Esophagus mucosa (tissue), 1 donor: ENCODE measurements around the gene FOCAD. TPM values are rescaled to one million over a fixed set of nuclear protein-coding genes. Genes with fewer than 3 reads are reported as not detected.
"Not testable (repeated sequence)": the region's sequence is repeated elsewhere in the genome, so short reads cannot be mapped to it uniquely, and the experiment has no call there.

Experiments
- ATAC-seq: fragments of 200-7000 bp; cut with Tn5 transposase; one replicate; pipeline ENCODE4 v1.9.1; 2020
- total RNA-seq: library from RNA; stranded (reverse); gene quantifications from one replicate; pipeline ENCODE4 v1.2.4, GENCODE V29; 2023
- donor health status: DM: yes; HTN: yes; CAD: no.

Gene FOCAD, protein sequence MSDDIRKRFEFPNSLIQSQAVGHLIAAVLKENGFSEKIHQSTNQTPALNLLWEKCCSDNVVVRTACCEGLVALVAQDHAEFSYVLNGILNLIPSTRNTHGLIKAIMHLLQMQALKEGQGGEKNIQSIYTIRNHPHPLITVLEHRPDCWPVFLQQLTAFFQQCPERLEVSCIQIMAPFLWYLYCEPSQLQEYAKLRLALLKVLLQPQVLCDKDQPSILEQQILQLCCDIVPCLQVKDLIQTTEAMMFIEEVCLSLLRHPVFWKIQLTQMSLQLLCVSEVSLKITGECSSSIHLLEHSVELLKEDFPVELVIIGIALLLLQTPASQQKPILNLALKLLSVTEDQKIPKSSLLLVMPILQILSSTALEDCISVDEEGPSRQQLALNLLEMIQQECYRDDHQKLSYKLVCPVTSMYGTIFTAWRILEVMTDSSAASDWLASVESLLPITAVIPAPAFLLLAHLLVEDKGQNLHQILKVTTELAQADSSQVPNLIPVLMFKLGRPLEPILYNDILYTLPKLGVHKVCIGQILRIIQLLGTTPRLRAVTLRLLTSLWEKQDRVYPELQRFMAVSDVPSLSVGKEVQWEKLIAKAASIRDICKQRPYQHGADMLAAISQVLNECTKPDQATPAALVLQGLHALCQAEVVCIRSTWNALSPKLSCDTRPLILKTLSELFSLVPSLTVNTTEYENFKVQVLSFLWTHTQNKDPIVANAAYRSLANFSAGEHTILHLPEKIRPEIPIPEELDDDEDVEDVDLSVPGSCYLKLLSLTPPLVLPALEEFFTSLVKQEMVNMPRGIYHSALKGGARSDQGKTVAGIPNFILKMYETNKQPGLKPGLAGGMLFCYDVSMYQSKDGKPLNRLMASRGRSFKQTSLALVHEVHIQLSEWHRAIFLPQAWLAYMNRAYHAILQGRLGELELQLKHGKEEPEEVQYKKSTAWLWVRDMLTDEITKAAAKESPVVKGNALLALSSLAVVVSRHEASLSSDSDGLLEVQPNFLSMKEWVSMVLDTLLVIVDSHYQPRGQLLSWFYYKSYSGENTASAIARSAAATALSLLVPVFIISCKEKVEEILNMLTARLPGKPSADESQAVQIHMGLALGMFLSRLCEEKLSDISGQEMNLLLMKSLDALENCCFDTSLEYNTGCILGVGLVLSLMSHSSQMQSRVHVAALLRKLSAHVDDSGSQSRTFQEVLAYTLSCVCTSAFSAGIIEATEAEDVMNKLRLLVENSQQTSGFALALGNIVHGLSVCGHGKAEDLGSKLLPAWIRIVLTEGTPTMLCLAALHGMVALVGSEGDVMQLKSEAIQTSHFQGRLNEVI (N-terminal part only)
- total RNA-seq: 17.1 TPM

DNA sequence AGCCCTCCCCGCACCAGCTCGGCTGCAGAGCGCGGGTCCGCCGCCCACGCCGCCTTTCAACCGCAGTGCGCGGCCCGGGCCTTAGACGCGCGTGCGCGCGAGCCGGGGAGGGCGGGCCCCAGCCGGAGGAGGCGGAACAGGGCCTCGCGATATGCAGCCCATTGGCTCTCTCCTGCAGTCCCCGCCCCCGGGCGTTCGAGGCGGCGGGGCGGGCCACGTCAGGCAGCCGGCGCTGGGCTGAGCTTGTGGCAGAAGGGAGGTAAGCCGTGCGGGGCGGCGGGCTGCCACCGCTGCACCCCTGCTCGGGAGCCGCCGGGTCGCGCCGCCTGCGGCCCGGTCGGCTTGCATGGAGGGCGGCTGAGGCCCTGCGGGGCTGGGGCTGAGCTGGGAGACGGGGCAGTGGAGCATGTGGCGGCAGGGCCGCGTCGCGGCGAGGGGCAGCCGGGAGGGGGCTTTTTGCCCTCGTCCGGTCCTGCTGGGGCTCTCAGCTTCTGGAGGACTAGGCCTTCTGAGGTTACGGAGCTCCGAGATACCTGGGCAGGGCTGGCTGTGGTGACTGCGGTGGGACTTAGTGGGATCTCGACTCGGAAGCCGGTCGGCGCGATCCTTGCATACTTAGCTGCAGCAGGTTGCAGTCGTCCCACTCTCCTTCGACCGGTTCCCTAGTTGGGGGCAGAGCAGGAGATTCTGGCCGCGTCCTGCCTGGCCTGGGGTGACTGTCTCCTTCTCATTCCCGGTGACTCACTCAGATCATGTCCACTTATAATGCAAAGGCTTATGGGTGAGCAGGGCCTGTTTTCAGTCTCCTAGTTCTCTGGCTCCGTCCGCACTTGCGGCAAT is at the start of gene FOCAD:
Gene FOCAD, plus strand, starts transcription at position 225 of the 840 bp plus-strand sequence. CDS start 31,095 bp downstream, outside the sequence.
- ATAC-seq: peak; percentile 100

DNA sequence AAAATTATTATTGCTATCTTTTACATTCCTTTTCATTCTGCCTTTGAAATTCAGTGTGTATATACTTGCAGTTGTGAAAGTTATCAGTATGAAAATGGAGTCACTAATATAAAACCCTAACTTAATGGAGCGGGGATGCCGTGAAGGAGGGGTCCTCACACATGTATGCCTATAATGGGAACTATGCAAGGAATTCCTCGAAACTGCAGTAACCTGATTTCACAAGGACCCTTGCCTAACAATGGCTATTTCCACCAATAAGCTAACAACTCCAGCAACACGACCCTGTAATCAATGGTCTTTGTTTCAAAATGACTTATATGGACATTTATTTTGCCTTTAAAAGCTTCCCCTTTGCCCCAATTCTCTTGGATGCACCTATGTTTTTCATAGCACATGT is 49.2 kb upstream of the FOCAD start:
- ATAC-seq: no peak

DNA sequence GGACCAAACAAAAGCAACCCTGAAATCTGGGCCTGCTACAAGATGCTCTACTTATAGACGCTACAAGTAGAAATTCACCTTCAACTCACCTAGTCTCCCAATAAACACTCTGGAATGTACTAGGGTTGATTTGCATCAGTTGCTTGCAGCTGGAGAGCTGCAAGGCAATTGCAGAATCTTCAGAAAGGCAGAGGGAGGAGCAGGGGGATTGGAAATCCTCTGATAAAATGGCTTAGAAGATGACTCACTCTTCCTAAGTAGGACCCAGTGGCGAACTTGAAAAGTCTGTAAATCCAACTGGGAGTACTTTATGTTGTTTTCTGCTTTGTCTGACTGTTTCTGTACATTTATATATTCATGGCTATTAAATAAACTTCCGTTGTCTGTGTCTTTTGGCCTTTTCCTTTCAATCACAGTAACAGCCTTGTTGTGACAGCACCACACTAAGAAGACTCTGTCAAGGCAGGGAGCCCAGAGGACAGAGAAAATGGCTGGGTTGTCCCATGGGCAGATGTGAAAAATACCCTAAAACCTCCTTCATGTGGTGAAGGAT is 47.1 kb upstream of the FOCAD start:
- no peak for ATAC-seq

DNA sequence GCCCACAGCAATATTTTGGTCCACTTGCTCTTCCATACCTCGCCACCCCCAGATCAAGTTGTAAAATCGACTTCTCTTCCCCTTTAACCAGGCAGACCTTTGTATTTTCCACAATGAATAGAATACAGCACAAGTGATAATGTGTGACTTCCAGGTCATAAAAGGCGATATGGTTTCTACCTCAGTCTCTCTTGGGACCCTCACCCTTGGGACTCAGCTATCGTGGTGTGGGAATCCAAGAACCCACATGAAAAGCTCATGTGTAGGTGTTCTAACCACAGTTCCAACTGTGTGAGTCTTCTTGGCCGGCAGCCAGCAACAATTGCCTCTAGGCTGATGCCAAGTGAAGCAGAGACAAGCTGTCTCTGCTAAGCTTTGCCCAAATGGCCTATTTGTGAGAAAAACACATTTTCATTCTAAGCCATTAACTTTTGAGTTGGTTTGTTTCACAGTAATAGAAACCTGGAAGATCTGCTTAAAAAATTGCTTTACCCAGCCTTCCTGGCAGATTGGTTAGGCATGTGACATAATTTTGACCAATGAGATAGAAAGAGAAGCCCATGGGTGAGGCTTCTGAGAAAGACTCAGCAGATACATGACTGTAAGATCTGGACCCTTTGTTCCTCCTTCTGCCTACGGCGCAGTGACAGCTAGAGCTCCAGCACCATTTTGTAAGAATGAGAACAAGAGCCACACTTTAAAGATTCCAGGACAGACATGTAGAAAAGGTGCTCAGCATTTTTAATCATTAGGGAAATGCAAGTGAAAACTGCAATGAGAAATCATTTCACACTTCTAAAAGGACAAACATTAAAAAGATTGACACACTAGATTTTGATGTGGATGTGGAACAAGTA is 43.5 kb upstream of the FOCAD start:
- ATAC-seq: peak; percentile 45

DNA sequence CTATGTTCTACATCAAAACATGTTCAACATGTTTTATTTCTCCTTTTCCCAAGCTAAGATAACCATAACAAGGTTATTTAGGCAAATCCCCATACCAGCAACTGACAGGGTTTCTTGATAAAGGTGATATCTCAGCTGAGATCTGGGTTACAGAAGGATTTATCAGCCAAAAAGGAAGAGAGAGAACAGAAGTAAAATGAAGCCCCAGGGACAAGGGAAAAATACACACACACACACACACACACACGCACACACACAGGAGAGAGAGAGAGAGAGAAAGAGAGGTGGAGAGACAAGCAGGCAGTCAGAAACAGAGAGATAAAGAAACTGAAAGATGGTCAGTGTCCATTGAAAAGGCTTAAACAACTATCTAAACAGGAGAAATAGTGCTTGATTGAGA is 42.0 kb upstream of the FOCAD start:
- ATAC-seq: no peak

DNA sequence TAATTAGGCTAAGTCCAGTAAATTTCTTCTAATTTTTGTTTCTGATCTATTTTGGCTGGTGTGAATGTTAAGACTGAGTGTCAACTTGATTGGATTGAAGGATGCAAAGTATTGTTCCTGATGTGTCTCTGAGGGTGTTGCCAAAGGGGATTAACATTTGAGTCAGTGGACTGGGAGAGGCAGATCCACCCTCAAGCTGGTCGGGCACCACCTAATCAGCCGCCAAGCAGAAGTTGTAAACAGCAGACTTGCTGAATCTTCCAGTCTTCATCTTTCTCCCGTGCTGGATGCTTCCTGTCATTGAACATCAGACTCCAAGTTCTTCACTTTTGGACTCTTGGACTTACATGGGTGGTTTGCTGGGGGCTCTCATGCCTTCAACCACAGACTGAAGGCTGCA is 40.4 kb upstream of the FOCAD start:
- no peak for ATAC-seq

DNA sequence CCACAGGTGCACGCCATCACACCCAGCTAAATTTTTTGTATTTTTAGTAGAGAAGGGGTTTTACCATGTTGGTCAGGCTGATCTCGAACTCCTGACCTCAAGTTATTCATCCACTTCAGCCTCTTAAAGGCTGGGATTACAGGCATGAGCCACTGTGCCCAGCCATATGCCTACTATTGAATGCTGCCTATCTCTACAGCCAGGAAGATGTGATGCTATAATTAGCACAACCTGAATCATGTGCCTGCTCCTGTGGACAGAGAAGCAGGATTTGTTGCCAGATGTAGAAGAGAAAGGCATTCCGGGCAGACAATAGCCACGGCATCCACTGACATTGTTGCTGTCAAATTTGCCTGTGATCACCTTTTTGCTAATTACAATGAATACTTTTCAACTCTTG is 37.4 kb upstream of the FOCAD start:
- ATAC-seq: no peak

DNA sequence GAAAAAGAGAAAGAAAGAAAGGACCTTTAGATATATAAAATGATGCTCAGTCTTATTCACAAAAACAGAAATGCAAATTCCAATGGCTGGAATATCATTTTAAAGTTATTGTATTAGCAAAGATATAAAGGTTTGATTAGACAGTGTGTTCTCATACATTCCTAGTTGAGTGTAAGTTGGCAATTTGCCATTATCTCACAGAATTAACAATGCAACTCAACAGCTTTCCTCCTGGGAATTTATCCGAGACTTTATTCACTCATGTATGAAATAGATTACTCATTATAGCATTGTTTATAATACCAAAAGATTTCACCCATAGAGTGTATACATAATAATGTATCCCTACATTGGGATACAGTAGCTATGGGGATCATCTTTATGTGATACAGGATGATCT is 34.7 kb upstream of the FOCAD start:
- ATAC-seq: no peak

DNA sequence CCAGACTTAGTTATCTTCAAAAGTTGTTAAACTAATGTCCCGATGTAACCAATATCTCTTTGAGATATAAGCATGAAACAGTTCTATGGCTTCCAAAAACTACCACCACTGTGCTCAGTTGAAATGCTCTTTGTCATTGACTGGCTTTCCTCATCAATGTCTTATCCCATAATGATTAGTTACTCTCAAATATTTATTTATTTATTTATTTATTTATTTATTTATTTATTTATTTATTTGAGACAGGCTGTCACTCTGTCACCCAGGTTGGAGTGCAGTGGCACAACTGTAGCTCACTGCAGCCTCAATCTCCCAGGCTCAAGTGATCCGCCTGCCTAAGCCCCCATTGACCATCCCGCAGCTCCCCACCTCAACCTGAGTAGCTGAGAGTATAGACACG is 33.7 kb upstream of the FOCAD start:
- no peak for ATAC-seq

DNA sequence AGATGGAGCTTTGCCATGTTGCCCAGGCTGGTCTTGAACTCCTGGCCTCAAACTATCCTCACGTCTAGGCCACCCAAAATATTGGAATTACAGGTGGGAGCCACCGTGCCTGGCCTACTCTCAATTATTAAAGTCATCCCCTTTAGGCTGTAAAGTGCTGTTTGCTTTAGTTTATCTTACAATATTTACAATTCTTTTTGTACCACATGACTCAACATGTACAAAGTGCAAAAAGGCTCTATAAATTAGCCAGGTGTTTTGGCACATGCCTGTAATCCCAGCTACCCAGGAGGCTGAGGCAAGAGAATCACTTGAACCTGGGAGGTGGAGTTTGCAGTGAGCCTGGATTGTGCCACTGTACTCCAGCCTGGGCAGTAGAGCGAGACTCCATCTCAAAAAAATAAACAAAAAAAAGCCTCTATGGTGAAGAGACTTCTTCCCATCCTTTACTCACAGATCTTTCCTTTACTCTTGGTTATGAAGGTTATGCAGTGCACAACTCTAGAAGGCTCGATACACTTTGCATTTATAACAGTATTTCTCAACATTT is 33.2 kb upstream of the FOCAD start:
- no peak for ATAC-seq

DNA sequence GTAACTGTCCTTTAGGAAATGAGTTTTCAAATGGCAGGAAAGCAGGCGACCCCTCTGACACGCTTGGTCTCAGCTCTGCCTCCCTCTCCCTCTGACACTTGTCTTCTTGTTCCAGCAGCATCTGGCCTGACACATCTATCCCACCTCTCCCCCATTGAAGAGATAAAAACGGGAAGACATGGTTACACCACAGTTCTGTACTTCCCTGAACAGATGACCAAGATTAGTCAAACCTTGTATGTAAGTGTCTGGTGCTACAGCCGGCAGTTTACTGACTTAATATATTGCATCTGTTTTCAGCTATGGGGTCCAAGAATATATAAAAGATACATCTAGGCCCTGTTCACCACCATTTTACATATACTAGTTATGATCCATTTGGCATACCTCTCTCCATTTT is 32.1 kb upstream of the FOCAD start:
- no peak for ATAC-seq

DNA sequence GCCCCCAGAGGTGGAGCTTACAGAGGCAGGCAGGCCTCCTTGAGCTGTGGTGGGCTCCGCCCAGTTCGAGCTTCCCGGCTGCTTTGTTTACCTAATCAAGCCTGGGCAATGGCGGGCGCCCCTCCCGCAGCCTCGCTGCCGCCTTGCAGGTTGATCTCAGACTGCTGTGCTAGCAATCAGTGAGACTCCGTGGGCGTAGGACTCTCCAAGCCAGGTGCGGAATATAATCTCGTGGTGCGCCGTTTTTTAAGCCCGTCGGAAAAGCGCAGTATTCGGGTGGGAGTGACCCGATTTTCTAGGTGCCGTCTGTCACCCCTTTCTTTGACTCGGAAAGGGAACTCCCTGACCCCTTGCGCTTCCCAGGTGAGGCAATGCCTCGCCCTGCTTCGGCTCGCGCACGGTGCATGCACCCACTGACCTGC is 25.8 kb upstream of the FOCAD start:
- ATAC-seq: not testable (repeated sequence)

DNA sequence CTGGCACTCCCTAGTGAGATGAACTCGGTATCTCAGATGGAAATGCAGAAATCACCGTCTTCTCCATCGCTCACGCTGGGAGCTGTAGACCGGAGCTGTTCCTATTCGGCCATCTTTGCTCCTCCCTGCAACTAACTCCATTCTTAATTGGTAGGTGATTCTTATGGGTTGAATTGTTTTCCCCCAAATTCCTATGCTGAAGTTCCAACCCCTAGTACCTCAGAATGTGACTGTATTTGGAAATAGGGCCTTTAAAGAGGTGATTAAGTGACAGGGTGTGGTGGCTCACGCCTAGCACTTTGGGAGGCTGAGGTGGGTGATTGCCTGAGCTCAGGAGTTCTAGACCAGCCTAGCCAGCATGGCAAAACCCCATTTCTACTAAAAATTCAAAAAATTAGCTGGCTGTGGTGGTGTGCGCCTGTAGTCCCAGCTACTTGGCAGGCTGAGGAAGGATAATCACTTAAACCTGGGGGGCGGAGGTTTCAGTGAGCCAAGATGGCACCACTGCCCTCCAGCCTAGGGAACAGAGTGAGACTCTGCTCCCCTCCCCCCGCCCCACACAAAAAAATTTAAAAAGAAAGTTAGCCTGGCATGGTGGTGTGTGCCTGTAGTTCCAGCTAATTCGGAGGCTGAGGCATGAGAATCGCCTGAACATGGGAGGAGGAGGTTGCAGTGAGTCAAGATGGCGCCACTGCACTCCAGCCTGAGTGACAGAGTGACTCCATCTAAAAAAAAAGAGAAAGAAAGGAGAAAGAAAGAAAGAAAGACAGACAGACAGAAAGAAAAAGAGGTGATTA is 25.2 kb upstream of the FOCAD start:
- peak; percentile 52 for ATAC-seq

DNA sequence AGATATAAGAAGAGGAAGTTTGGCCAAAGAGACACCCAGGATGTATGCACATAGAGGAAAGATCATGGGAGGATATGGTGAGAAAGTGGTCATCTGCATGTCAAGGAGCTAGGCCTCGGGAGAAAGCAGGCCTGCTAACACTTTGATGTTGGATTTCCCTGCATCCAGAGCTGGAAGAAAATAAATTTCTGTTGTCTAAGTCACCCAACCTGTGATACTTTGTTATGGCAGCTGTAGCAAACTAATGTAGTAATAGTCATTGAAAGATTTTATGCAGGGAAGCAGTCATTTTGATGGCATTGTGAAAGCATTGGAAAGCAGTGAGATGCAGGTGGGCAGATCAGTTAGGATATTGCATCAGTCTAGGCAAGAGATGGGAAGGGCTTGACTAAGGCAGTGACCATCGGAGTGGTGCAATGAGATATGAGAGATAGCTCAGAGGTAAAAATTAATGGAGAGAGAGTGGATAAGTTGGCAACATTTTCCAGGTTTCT is 24.5 kb upstream of the FOCAD start:
- ATAC-seq: no peak

DNA sequence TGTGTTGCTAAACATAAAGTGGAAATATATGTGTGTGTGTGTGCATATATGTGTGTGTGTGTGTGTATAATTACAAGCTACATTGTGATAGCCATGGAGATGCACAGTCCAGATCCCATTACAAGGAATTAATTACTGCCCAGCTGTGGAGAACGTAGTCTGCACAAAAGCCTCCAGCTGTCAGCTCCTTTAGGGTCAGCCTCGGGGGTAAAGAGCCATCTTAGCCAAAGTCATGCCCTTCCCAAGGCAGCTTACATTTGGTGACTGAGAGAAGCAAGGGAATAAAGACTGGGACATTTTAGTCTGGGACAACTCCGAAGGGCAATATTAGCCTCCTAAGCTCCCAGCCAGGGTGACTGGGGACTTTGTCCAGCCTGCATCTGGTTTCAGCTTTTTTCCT is 21.9 kb upstream of the FOCAD start:
- no peak for ATAC-seq

DNA sequence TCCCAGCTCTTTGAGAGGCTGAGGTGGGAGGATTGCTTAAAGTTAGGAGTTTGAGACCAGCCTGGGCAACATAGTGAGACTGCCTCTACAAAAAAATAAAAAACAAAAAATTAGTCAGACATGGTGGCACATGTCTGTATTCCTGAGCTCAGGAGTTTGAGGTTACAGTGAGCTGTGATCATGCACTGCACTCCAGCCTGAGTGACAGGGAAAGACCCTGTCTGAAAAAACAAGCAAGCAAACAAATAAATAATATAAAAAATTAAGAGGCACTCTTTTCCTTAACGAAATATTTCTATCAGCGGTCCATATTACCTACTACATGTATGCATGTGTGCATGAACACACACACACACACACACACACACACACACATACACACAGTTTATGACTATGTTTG is 20.9 kb upstream of the FOCAD start:
- ATAC-seq: no peak

DNA sequence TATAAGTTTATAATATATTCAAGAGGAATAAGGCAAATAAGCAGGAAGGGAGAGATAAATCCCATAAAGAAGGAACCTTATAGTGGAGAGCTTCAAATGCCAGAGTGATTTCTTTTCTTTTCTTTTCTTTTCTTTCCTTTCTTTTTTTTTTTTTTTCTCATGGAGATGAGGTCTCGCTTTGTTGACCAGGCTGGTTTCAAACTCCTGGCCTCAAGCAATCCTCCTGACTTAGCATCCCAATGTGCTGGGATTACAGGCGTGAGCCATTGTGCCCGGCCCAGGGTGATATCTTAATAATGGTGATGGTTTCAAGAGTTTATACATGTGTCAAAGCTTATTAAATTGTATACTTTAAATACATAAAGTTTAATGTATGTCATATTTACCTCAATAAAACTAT is 19.6 kb upstream of the FOCAD start:
- ATAC-seq: no peak

DNA sequence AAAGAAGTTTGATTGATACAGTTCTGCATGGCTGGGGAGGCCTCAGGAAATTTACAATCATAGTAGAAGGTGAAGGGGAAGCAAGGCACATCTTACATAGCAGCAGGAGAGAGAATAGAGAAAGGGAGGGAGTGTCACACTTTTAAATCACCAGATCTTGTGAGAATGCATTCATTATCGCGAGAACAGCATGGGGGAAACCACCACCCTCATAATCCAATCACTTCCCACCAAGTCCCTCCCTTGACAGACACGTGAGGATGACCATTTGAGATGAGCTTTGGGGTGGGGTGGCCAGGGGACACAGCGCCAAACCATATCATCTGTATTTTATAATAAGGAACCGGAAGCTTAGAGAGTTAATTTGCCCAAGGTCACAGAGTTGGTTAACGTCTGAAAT is 13.7 kb upstream of the FOCAD start:
- no peak for ATAC-seq

DNA sequence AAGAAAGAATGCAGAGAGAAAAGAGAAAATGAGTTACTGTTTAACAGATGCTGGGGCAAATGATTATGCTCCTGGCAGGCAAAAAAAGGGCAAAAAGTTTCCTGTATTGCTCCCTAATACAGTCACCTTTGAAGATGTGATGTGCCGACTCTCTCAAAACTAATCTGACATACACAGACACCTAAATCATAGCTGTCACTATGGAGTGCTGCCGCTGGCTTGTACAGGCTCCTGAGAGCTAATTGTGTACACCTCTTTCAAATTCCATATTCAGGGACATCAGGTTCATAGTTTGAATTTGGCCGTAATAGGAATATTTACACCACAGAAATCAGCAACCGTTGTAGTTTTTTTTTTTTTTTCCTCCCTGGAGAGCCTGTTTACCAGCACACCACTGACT is 12.4 kb upstream of the FOCAD start:
- no peak for ATAC-seq
